GM19452 (cell line): ENCODE data around the gene CPLANE1.

Experiments
- ATAC-seq: cut with Tn5 transposase; IDR thresholded peaks from one replicate; pipeline ENCODE4 v1.9.1; 2021; ENCODE audit not compliant: unreplicated experiment

CPLANE1 gene

GRCh38 chr5:37071901-37072581 lies 177.1 kb downstream of the CPLANE1 start:
- no peak for ATAC-seq

GRCh38 chr5:37071487-37071886 lies 177.7 kb downstream of the CPLANE1 start:
- ATAC-seq, result no peak

GRCh38 chr5:37064442-37064841 lies 184.7 kb downstream of the CPLANE1 start:
- ATAC-seq, result no peak

- no peak for ATAC-seq
Measured at GRCh38 chr5:37063739-37064138, 185.4 kb downstream of the CPLANE1 start.

GRCh38 chr5:37060030-37060429 lies 189.1 kb downstream of the CPLANE1 start:
- ATAC-seq, result no peak

GRCh38 chr5:37056762-37057161 lies 192.4 kb downstream of the CPLANE1 start:
- no peak for ATAC-seq
